Lung (tissue), 12 donors: ENCODE results near the gene MYH4. TPM values are rescaled to one million over a fixed set of nuclear protein-coding genes. Genes with fewer than 3 reads are reported as not detected.

Source experiments
- ATAC-seq: fragments of 200-7000 bp; cut with Tn5 transposase; one replicate; pipeline ENCODE4 v1.9.1; 2020; ENCODE audit warnings: moderate number of reproducible peaks; ENCODE audit not compliant: insufficient read depth, low FRiP score
- DNase-seq, 3 donors: peaks; one replicate each; pipeline ENCODE4 v3.0.0-alpha.2; 2013 to 2017
- H3K27ac ChIP-seq, 2 donors: one replicate each; pipeline ENCODE4 v1.5.1; 2013; ENCODE audit warnings: mild to moderate bottlenecking in 2 of 2, moderate library complexity in 2 of 2, control low read depth in 1 of 2, inconsistent platforms in 1 of 2, low read depth in 1 of 2, low read length in 1 of 2
- H3K27me3 ChIP-seq, 3 donors: one replicate each; pipeline ENCODE4 v1.5.1; 2013; ENCODE audit warnings: low read length in 2 of 3; ENCODE audit not compliant: control insufficient read depth in 3 of 3, insufficient read depth in 3 of 3
- H3K36me3 ChIP-seq, 4 donors: one replicate each; pipeline ENCODE4 v1.5.1; 2013; ENCODE audit warnings: low read length in 4 of 4, mild to moderate bottlenecking in 1 of 4, moderate library complexity in 1 of 4; ENCODE audit not compliant: control insufficient read depth in 4 of 4, insufficient read depth in 4 of 4
- H3K4me1 ChIP-seq, 5 donors: one replicate each; pipeline ENCODE4 v1.5.1; 2013; ENCODE audit warnings: low read length in 5 of 5, mild to moderate bottlenecking in 2 of 5, moderate library complexity in 1 of 5; ENCODE audit not compliant: control insufficient read depth in 5 of 5, insufficient read depth in 5 of 5
- H3K4me3 ChIP-seq: one replicate; pipeline ENCODE4 v1.5.1; 2013; ENCODE audit warnings: mild to moderate bottlenecking, control low read depth, moderate library complexity
- H3K9ac ChIP-seq, 2 donors: one replicate each; pipeline ENCODE4 v1.5.1; 2013; ENCODE audit warnings: low read length in 2 of 2, control low read depth in 1 of 2; ENCODE audit not compliant: insufficient read depth in 1 of 2
- H3K9me3 ChIP-seq, 4 donors: one replicate each; pipeline ENCODE4 v1.5.1; 2013; ENCODE audit warnings: low read length in 3 of 4, mild to moderate bottlenecking in 1 of 4, moderate library complexity in 1 of 4; ENCODE audit not compliant: control insufficient read depth in 4 of 4, insufficient read depth in 3 of 4
- WGBS, 2 donors: extraction: QIAGEN DNeasy Blood & Tissue Kit; methylation state at CpG; one replicate each; pipeline ENCODE4 v1.1.7; 2013; 5-methylcytosine and 5-hydroxymethylcytosine counted together
- polyA plus RNA-seq, 2 donors: library from polyadenylated mRNA; stranded (reverse); fragments of 200-250 nt; gene quantifications; one replicate each; pipeline ENCODE4 v1.2.1, GENCODE V29; 2013
- total RNA-seq, 2 donors: library from RNA; depleted of rRNA in 1 of 2; stranded (reverse); fragments of >200 nt in 1 of 2; gene quantifications; one replicate each; pipeline ENCODE4 v1.2.1, GENCODE V29; 2014 to 2021
- TF ChIP-seq, protein P1 (sequence below): IDR thresholded peaks from 2 replicates; pipeline ENCODE4 v1.5.1; 2012; ENCODE audit warnings: mild to moderate bottlenecking; ENCODE audit errors: control extremely low read depth, extremely low read depth
- donor health status: control.
- donor health status: control.
- donor health status: Bipolar disorder and iron deficiency.
- donor health status: healthy.
- donor health status: DM: yes; HTN: yes; CAD: no.

The MYH4 gene
- total and polyA plus RNA-seq, 4 donors, result not detected

DNA sequence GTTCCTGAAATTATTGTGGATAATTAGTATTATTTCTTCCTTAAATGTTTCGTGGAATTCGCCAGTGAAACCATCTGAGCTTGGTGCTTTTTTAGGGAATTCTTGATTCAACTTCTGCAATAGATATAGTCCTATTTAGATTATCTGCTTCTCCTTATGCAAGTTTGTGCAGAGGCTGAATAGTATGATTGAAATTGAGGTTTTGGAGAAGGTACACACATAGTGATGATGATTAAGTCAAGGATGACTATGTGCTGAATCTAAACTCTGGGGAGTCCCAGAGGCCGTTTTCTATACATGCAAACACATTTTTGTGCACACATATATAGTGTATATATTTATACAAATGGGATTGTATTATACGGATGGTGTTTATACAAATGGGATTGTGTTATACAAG lies 5.2 kb upstream of the MYH4 start:
- no peak for DNase-seq
- WGBS, 2 donors, result 80 to 85% methylated on average over 4 of the region's 4 CpGs
- TF ChIP-seq, protein P1, sequence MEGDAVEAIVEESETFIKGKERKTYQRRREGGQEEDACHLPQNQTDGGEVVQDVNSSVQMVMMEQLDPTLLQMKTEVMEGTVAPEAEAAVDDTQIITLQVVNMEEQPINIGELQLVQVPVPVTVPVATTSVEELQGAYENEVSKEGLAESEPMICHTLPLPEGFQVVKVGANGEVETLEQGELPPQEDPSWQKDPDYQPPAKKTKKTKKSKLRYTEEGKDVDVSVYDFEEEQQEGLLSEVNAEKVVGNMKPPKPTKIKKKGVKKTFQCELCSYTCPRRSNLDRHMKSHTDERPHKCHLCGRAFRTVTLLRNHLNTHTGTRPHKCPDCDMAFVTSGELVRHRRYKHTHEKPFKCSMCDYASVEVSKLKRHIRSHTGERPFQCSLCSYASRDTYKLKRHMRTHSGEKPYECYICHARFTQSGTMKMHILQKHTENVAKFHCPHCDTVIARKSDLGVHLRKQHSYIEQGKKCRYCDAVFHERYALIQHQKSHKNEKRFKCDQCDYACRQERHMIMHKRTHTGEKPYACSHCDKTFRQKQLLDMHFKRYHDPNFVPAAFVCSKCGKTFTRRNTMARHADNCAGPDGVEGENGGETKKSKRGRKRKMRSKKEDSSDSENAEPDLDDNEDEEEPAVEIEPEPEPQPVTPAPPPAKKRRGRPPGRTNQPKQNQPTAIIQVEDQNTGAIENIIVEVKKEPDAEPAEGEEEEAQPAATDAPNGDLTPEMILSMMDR, result no peak
- H3K4me3 ChIP-seq, result no peak overlapping the region
- no peaks in the 10 kb centered on the region for H3K4me1 ChIP-seq
- no peak for ATAC-seq
- no peak overlapping the region for H3K9ac ChIP-seq
- no peaks in the 10 kb centered on the region for H3K36me3 ChIP-seq
- H3K27me3 ChIP-seq, result peaks cover 0 to 9% (median 0%) of the 10 kb centered on the region in 3 donors
- no peak overlapping the region for H3K27ac ChIP-seq
- H3K9me3 ChIP-seq, result no peaks in the 10 kb centered on the region

DNA sequence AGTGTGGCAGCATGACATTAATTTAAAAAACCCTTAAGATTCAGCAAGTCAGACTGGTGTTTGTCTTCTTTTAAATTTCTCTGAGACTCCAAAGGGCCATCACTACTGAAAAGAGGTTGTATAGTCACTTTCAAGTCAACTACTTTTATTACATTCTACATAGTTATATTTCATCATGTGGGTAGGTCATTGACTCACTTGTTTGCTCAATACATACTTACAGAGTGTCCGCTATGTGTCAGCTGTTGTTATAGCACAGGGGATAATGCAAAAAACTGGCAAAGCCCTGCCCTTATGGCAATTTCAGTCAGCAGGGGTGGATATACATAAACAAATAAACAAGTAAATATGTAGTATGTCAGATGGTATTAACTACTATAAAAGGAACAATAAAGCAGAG lies 2.5 kb upstream of the MYH4 start:
- TF ChIP-seq, protein P1, result no peak
- ATAC-seq, result no peak
- 93 to 96% methylated on average over 1 of the region's 1 CpG for WGBS, 2 donors

DNA sequence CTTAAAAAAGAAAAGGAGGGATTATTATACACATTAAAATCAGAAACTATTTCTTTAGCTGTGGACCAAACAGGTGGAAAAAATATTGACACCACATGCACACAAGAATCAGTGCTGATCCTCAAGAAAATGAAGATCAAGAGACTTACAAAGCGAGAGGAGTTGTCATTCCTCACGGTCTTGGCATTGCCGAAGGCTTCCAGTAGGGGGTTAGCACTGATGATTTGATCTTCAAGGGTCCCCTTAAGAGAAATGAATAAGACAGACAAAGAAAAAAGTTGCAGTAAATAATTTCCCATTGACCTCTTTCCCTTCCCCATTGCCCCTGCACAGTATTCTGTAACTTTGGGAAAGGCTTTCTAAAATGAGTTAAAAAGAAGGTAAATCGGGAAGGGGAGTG lies 6.0 kb downstream of the MYH4 start:
- peaks cover 0 to 6% (median 2%) of the 10 kb centered on the region in 3 donors for H3K27me3 ChIP-seq

More for the DNA sequence above, 2.5 kb upstream of the MYH4 start:
- Histone ChIP-seq H3K9ac (no peak overlapping the region), H3K27me3 (no peaks in the 10 kb centered on the region), H3K36me3 (no peaks in the 10 kb centered on the region), H3K4me3 (no peak overlapping the region), H3K4me1 (no peaks in the 10 kb centered on the region), H3K9me3 (no peaks in the 10 kb centered on the region), H3K27ac (no peak overlapping the region)
- no peak for DNase-seq

DNA sequence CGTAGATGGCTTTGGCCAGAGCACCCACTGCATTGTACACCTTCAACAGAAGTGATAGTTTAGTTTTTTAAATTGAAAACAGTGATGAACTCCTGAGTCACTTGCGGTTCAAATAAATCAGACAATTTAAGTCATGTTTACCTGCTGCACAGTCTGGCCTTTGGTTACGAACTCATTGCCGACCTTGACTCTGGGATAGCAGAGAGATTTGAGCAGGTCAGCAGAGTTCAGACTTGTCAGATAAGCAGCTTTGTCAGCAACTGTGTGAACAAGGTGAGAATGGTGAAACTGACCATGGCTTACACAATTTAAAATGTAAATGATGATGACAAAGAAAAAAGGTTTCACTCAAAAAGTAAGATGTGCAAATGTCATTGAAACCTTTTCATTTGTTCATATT lies 9.3 kb downstream of the MYH4 start:
- Histone ChIP-seq H3K4me1 (no peaks in the 10 kb centered on the region), H3K9ac (no peak overlapping the region), H3K4me3 (no peak overlapping the region), H3K9me3 (no peaks in the 10 kb centered on the region), H3K27me3 (peaks cover 0 to 6% (median 2%) of the 10 kb centered on the region in 3 donors), H3K36me3 (no peaks in the 10 kb centered on the region), H3K27ac (no peak overlapping the region)
- no peak for ATAC-seq
- TF ChIP-seq, protein P1, result no peak
- 79% methylated on average over 4 of the region's 4 CpGs for WGBS, 2 donors
- no peak for DNase-seq

More for the DNA sequence above, 6.0 kb downstream of the MYH4 start:
- H3K4me3 ChIP-seq, result no peak overlapping the region
- H3K27ac ChIP-seq, result no peak overlapping the region
- ATAC-seq (no peak), DNase-seq (no peak)
- no peaks in the 10 kb centered on the region for H3K36me3 ChIP-seq
- H3K9ac ChIP-seq, result no peak overlapping the region
- H3K4me1 ChIP-seq, result no peaks in the 10 kb centered on the region
- 59 to 69% methylated on average over 4 of the region's 4 CpGs for WGBS, 2 donors
- TF ChIP-seq, protein P1, result no peak
- H3K9me3 ChIP-seq, result no peaks in the 10 kb centered on the region
